Fibroblast of lung (primary cell): ENCODE data around the gene OSCAR. TPM values are rescaled to one million over a fixed set of nuclear protein-coding genes. Genes with fewer than 3 reads are reported as not detected.

Source experiments
- DNase-seq, 2 donors: peaks; one replicate each; pipeline versions ENCODE4 v3.0.0 to v3.0.0-alpha.2; 2010; ENCODE audit warnings: low read depth in 2 of 2
- H2AFZ ChIP-seq: 2 replicates; pipeline ENCODE4 v1.5.1; 2012; ENCODE audit warnings: low read length, control low read depth, inconsistent platforms
- H3K27ac ChIP-seq: 2 replicates; pipeline ENCODE4 v1.5.1; 2011; ENCODE audit warnings: low read length, control low read depth; ENCODE audit not compliant: insufficient read depth
- H3K27me3 ChIP-seq: 2 replicates; pipeline ENCODE4 v1.5.1; 2011; ENCODE audit warnings: mild to moderate bottlenecking, low read length; ENCODE audit not compliant: control insufficient read depth, insufficient read depth
- H3K36me3 ChIP-seq: 2 replicates; pipeline ENCODE4 v1.5.1; 2011; ENCODE audit warnings: low read length; ENCODE audit not compliant: control insufficient read depth, insufficient read depth
- H3K4me1 ChIP-seq: 2 replicates; pipeline ENCODE4 v1.5.1; 2011; ENCODE audit warnings: low read length; ENCODE audit not compliant: control insufficient read depth, insufficient read depth; ENCODE audit errors: extremely low read depth
- H3K4me2 ChIP-seq: 2 replicates; pipeline ENCODE4 v1.5.1; 2011; ENCODE audit warnings: low read length, control low read depth; ENCODE audit not compliant: insufficient read depth; ENCODE audit errors: extremely low read depth
- H3K4me3 ChIP-seq, 4 experiments: fragments of 200-600 bp in 1 of 4; sonication (generic) in 1 of 4; replicated peaks in 1 of 4; 2 replicates each; pipeline ENCODE4 v1.5.1; 2011 to 2016; ENCODE audit warnings: low read length in 4 of 4, low read depth in 3 of 4, mild to moderate bottlenecking in 3 of 4, control low read depth in 2 of 4, inconsistent platforms in 1 of 4, mixed read lengths in 1 of 4; ENCODE audit not compliant: insufficient read depth in 1 of 4; ENCODE audit errors: control extremely low read depth in 1 of 4
- H3K79me2 ChIP-seq: 2 replicates; pipeline ENCODE4 v1.5.1; 2012; ENCODE audit warnings: mild to moderate bottlenecking, low read length, inconsistent platforms; ENCODE audit not compliant: control insufficient read depth, insufficient read depth
- H3K9ac ChIP-seq: 2 replicates; pipeline ENCODE4 v1.5.1; 2011; ENCODE audit warnings: mild to moderate bottlenecking, low read length, control low read depth; ENCODE audit not compliant: insufficient read depth
- H3K9me3 ChIP-seq: 2 replicates; pipeline ENCODE4 v1.5.1; 2012; ENCODE audit warnings: low read depth, low read length; ENCODE audit not compliant: control insufficient read depth, insufficient read depth
- H4K20me1 ChIP-seq: 2 replicates; pipeline ENCODE4 v1.5.1; 2011; ENCODE audit warnings: low read length; ENCODE audit not compliant: control insufficient read depth, insufficient read depth; ENCODE audit errors: extremely low read depth
- CTCF ChIP-seq, 2 donors: IDR thresholded peaks in 1 of 2; conservative IDR thresholded peaks in 1 of 2; 1 replicate in 1 of 2; 2 replicates in 1 of 2; pipeline ENCODE4 v1.5.1; 2011 to 2012; ENCODE audit warnings: low read length in 2 of 2, control low read depth in 1 of 2, inconsistent platforms in 1 of 2, low read depth in 1 of 2, mild to moderate bottlenecking in 1 of 2
- EZH2 ChIP-seq: IDR thresholded peaks from 2 replicates; pipeline ENCODE4 v1.5.1; 2012; ENCODE audit warnings: low read length, control low read depth, mild to moderate bottlenecking; ENCODE audit errors: missing control alignments
- polyA plus RNA-seq, 2 donors: library from polyadenylated mRNA; depleted of rRNA in 1 of 2; stranded (reverse) in 1 of 2; unstranded in 1 of 2; fragments of >200 nt; gene quantifications; 2 replicates each; pipeline ENCODE4 v1.2.1, GENCODE V29; 2011 to 2012; ENCODE audit warnings: missing spikeins in 1 of 2
- total RNA-seq: library from RNA; depleted of rRNA; stranded (reverse); fragments of >200 nt; gene quantifications from 2 replicates; pipeline ENCODE4 v1.2.1, GENCODE V29; 2014

Gene OSCAR
- total and polyA plus RNA-seq, 2 donors (not counting 1 experiment from before 2014, with no cell fraction given) = under 0.01 to 0.14 TPM

DNA sequence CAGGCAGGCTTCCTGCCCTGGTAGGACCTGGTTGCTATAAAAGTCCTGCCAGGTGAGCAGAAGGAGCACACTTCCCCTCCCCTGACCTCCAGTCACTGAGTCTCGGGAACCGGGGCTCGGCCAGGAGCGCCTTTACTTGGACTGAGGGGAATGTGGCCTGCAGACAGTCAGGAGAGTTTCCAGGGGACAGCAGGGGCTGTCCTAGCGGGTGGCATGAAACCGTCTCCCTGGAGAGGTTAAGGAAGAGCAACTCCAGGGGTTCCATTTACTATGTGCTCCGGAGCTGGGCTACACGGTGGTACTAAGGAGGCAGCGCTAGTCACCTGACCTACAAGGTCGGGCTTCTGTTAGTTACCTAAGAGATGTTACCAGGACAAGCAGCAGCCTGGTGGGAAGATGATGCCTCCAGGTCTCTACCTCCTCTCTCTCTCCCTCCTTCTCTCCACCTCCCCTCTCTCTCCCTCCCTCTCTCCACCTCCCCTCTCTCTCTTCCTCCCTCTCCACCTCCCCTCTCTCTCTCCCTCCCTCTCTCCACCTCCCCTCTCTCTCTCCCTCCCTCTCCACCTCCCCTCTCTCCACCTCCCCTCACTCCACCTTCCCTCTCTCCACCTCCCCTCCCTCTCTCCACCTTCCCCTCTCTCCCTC, 32.8 kb upstream of the OSCAR start:
- no peaks in the 10 kb centered on the region for H4K20me1 ChIP-seq
- no peak overlapping the region for H3K4me3 ChIP-seq
- H2AFZ ChIP-seq = no peak overlapping the region
- no peak overlapping the region for H3K9ac ChIP-seq
- no peaks in the 10 kb centered on the region for H3K27me3 ChIP-seq
- peaks cover 4% of the 10 kb centered on the region for H3K4me1 ChIP-seq
- TF ChIP-seq CTCF (conservative IDR thresholded peaks at IDR 0.05 in 1 of 2, IDR thresholded peaks at IDR 0.05 in 1 of 2; ENCODE audit: low read depth in 1 of 2, low read length in 2 of 2) = no peak
- TF ChIP-seq EZH2 = no peak
- peak in 1 of 2 donors; percentile 53 for DNase-seq
- H3K36me3 ChIP-seq = peaks cover 13% of the 10 kb centered on the region
- peaks cover 7% of the 10 kb centered on the region for H3K79me2 ChIP-seq
- no peak overlapping the region for H3K4me2 ChIP-seq
- H3K27ac ChIP-seq = no peak overlapping the region
- H3K9me3 ChIP-seq = no peaks in the 10 kb centered on the region

DNA sequence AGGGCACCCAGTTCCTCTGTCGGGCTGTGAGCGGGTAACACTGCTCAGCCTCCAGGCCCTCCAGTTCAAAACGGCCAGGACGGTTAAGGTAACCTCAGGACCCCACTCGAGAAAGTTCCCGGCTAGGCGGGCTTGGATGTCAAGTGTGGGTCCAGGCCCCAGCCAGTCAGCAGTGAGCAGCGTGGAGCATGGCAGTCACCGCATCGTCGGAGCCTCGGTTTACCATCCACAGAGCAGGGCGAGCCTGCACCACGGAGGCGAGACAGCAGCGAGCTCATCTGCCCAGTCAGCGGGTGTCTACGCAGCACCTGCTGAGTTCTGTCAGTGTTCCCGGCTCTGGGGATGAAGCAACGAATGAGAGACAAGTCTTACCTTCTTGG, 29.0 kb upstream of the OSCAR start:
- Histone ChIP-seq H3K27me3 (no peaks in the 10 kb centered on the region), H2AFZ (no peak overlapping the region), H3K4me3 (no peak overlapping the region), H3K9ac (no peak overlapping the region), H3K27ac (no peak overlapping the region), H3K79me2 (no peaks in the 10 kb centered on the region), H3K36me3 (peaks cover 21% of the 10 kb centered on the region), H3K9me3 (no peaks in the 10 kb centered on the region), H3K4me1 (no peaks in the 10 kb centered on the region), H3K4me2 (no peak overlapping the region), H4K20me1 (no peaks in the 10 kb centered on the region)
- no peak for TF ChIP-seq CTCF (conservative IDR thresholded peaks at IDR 0.05 in 1 of 2, IDR thresholded peaks at IDR 0.05 in 1 of 2; ENCODE audit: low read depth in 1 of 2, low read length in 2 of 2)
- no peak for TF ChIP-seq EZH2
- no peak for DNase-seq

- Histone ChIP-seq H3K36me3 (peaks cover 21% of the 10 kb centered on the region), H3K4me3 (no peak overlapping the region), H3K27ac (no peak overlapping the region), H2AFZ (no peak overlapping the region), H3K4me2 (no peak overlapping the region), H3K4me1 (no peaks in the 10 kb centered on the region), H3K79me2 (no peaks in the 10 kb centered on the region), H4K20me1 (no peaks in the 10 kb centered on the region), H3K9me3 (no peaks in the 10 kb centered on the region), H3K27me3 (no peaks in the 10 kb centered on the region), H3K9ac (no peak overlapping the region)
- DNase-seq = no peak
- TF ChIP-seq EZH2 (no peak), CTCF (conservative IDR thresholded peaks at IDR 0.05 in 1 of 2, IDR thresholded peaks at IDR 0.05 in 1 of 2; ENCODE audit: low read depth in 1 of 2, low read length in 2 of 2) (no peak)
These were observed 28.4 kb upstream of the OSCAR start for GRCh38 chr19:54128796-54129616.
